HG03457 (cell line): ENCODE results near the gene UBE2G1.

Experiments used
- ATAC-seq: cut with Tn5 transposase; IDR thresholded peaks from one replicate; pipeline ENCODE4 v1.9.1; 2021; ENCODE audit warnings: moderate number of reproducible peaks; ENCODE audit not compliant: unreplicated experiment

Gene UBE2G1

GRCh38 chr17:4309897-4310296 lies 56.6 kb downstream of the UBE2G1 start:
- ATAC-seq = no peak

GRCh38 chr17:4307179-4307930 lies 59.1 kb downstream of the UBE2G1 start:
- no peak for ATAC-seq

GRCh38 chr17:4305224-4305623 lies 61.3 kb downstream of the UBE2G1 start:
- no peak for ATAC-seq

- ATAC-seq = no peak
Measured at GRCh38 chr17:4304417-4305027, 62.0 kb downstream of the UBE2G1 start.

- ATAC-seq = no peak
Measured at GRCh38 chr17:4301066-4301465, 65.4 kb downstream of the UBE2G1 start.

GRCh38 chr17:4297351-4297750 lies 69.1 kb downstream of the UBE2G1 start:
- ATAC-seq = no peak

GRCh38 chr17:4295686-4296085 lies 70.8 kb downstream of the UBE2G1 start:
- ATAC-seq = no peak

GRCh38 chr17:4293572-4293971 lies 72.9 kb downstream of the UBE2G1 start:
- no peak for ATAC-seq

- no peak for ATAC-seq
Measured at GRCh38 chr17:4287710-4288109, 78.8 kb downstream of the UBE2G1 start.

GRCh38 chr17:4276514-4276913 lies 90.0 kb downstream of the UBE2G1 start:
- no peak for ATAC-seq

- no peak for ATAC-seq
Measured at GRCh38 chr17:4272972-4273368, 93.5 kb downstream of the UBE2G1 start.

- no peak for ATAC-seq
Measured at GRCh38 chr17:4272213-4272971, 94.1 kb downstream of the UBE2G1 start.

- no peak for ATAC-seq
Measured at GRCh38 chr17:4270736-4271135, 95.7 kb downstream of the UBE2G1 start.

GRCh38 chr17:4269915-4270314 lies 96.6 kb downstream of the UBE2G1 start:
- no peak for ATAC-seq

- no peak for ATAC-seq
Measured at GRCh38 chr17:4267402-4267801, 99.1 kb downstream of the UBE2G1 start.

GRCh38 chr17:4266550-4266949 lies 99.9 kb downstream of the UBE2G1 start:
- ATAC-seq = no peak

- peak; percentile 76 for ATAC-seq
Measured at GRCh38 chr17:4263282-4264215, 102.9 kb downstream of the UBE2G1 start, which contains the start of gene ANKFY1. Gene ANKFY1 (minus strand): TSS chr17:4263979. CDS start chr17:4263941, 38 bp downstream.

GRCh38 chr17:4262703-4263102 lies 103.8 kb downstream of the UBE2G1 start:
- ATAC-seq = no peak

- ATAC-seq = no peak
Measured at GRCh38 chr17:4261452-4261851, 105.0 kb downstream of the UBE2G1 start.

- no peak for ATAC-seq
Measured at GRCh38 chr17:4258867-4259266, 107.6 kb downstream of the UBE2G1 start.

GRCh38 chr17:4256952-4257351 lies 109.5 kb downstream of the UBE2G1 start:
- no peak for ATAC-seq
